Thymus (tissue), 11 donors: Measurements from ENCODE around the gene TCF7L1. TPM values are rescaled to one million over a fixed set of nuclear protein-coding genes. Genes with fewer than 3 reads are reported as not detected.

ENCODE experiments used
- DNase-seq, 9 donors: peaks; one replicate each; pipeline ENCODE4 v3.0.0-alpha.2; 2013; ENCODE audit warnings: low spot score in 9 of 9, low read depth in 6 of 9, missing footprints in 1 of 9
- H3K27ac ChIP-seq, 2 donors: one replicate each; pipeline ENCODE4 v1.5.1; 2013; ENCODE audit warnings: control low read depth in 1 of 2, low read depth in 1 of 2, low read length in 1 of 2, mild to moderate bottlenecking in 1 of 2, moderate library complexity in 1 of 2
- H3K27me3 ChIP-seq, 2 donors: one replicate each; pipeline ENCODE4 v1.5.1; 2013; ENCODE audit warnings: low read length in 1 of 2; ENCODE audit not compliant: control insufficient read depth in 2 of 2, insufficient read depth in 1 of 2
- H3K36me3 ChIP-seq, 2 donors: one replicate each; pipeline ENCODE4 v1.5.1; 2013; ENCODE audit warnings: low read length in 1 of 2, mild to moderate bottlenecking in 1 of 2, moderate library complexity in 1 of 2; ENCODE audit not compliant: control insufficient read depth in 2 of 2, insufficient read depth in 2 of 2
- H3K4me1 ChIP-seq, 2 donors: one replicate each; pipeline ENCODE4 v1.5.1; 2013; ENCODE audit warnings: low read length in 2 of 2; ENCODE audit not compliant: control insufficient read depth in 2 of 2, insufficient read depth in 2 of 2
- H3K4me3 ChIP-seq, 2 donors: one replicate each; pipeline ENCODE4 v1.5.1; 2013; ENCODE audit warnings: low read length in 2 of 2, control low read depth in 1 of 2, mild to moderate bottlenecking in 1 of 2
- H3K9me3 ChIP-seq, 2 donors: one replicate each; pipeline ENCODE4 v1.5.1; 2013; ENCODE audit warnings: low read length in 1 of 2, mild to moderate bottlenecking in 1 of 2; ENCODE audit not compliant: control insufficient read depth in 2 of 2, insufficient read depth in 1 of 2
- WGBS: extraction: QIAGEN DNeasy Blood & Tissue Kit; methylation state at CpG from one replicate; pipeline ENCODE4 v1.1.7; 2013; 5-methylcytosine and 5-hydroxymethylcytosine counted together
- polyA plus RNA-seq: library from polyadenylated mRNA; stranded (reverse); fragments of 200-250 nt; gene quantifications from one replicate; pipeline ENCODE4 v1.2.3, GENCODE V29; 2013
- total RNA-seq: library from RNA; stranded (reverse); fragments of 120-200 nt; gene quantifications from one replicate; pipeline ENCODE4 v1.2.4, GENCODE V29; 2013
- donor health status: healthy.

Gene TCF7L1
- total and polyA plus RNA-seq, 2 donors = 0.90 to 6.6 TPM

GRCh38 chr2:85215081-85215447 is 81.9 kb downstream of the TCF7L1 start:
- H3K27ac ChIP-seq = peak overlapping the region in 1 of 2 donors; percentile 68
- WGBS = 88% methylated on average over 9 of the region's 9 CpGs
- no peak overlapping the region for H3K4me3 ChIP-seq

DNA sequence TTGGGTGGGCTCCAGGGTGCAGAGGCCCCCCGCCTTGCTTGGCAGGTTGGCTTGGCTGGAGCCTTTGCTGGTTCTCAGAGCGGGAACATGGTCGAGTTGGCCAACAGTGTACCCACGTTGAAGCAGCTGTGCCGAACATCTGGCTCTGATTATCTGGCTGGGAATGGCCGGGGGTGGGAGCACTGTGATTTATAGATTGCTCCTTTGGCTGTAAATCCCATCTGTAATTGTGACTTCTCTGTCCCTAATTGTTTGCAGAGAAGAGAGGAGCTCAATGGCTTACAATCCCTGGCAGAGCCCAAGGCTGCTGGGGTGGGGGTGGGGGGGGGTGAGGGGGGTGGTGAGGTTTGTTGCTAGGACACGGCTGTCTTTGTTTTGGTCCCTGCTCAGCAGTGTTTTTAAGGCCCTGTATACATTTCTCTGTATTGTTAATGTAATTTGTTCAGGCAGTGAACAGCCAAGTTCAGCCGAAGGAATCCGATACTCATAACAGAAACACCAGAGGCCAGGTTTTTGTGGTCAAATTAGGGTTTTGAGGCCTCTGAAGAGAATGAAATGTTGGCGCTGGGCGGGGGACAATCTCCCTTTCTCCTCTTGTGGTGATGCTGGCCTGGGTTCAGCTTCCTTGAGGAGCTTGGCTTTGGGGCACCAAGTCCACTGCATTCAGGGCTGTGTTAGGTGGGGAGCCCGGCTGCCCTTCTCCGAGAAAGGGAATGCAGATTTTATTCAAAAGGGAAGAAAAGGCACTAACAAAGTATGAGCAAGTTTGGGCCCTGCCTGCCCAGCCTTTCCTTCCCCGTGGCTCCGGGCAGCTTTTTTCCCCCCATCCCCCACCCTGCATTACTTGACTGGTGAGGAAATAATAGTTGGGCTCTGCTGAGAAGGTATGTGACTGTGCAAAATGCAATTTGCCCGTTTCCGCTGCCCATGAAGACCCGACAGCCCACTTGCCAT is 82.5 kb downstream of the TCF7L1 start:
- Histone ChIP-seq H3K36me3 (no peaks in the 10 kb centered on the region), H3K9me3 (no peaks in the 10 kb centered on the region), H3K27me3 (peaks cover 0 to 14% of the 10 kb centered on the region in 2 donors), H3K27ac (peak overlapping the region; percentile 61 to 76), H3K4me3 (no peak overlapping the region), H3K4me1 (peaks cover 0 to 11% of the 10 kb centered on the region in 2 donors)
- 74% methylated on average over 18 of the region's 18 CpGs for WGBS
- DNase-seq = peak in 1 of 9 donors; percentile 9

More at GRCh38 chr2:85215081-85215447, 81.9 kb downstream of the TCF7L1 start:
- Histone ChIP-seq H3K4me1 (peaks cover 0 to 11% of the 10 kb centered on the region in 2 donors), H3K36me3 (no peaks in the 10 kb centered on the region), H3K9me3 (no peaks in the 10 kb centered on the region), H3K27me3 (peaks cover 0 to 14% of the 10 kb centered on the region in 2 donors)
- DNase-seq = no peak

GRCh38 chr2:85216927-85217326 is 83.7 kb downstream of the TCF7L1 start:
- Histone ChIP-seq H3K27ac (peak overlapping the region in 1 of 2 donors; percentile 76), H3K27me3 (peaks cover 0 to 14% of the 10 kb centered on the region in 2 donors), H3K9me3 (no peaks in the 10 kb centered on the region), H3K4me1 (peaks cover 0 to 11% of the 10 kb centered on the region in 2 donors), H3K36me3 (no peaks in the 10 kb centered on the region), H3K4me3 (no peak overlapping the region)
- WGBS = 84% methylated on average over 4 of the region's 4 CpGs
- DNase-seq = peak in 1 of 9 donors; percentile 18

GRCh38 chr2:85221067-85221691 is 88.0 kb downstream of the TCF7L1 start:
- no peak for DNase-seq
- H3K4me3 ChIP-seq = no peak overlapping the region
- H3K9me3 ChIP-seq = no peaks in the 10 kb centered on the region
- H3K36me3 ChIP-seq = no peaks in the 10 kb centered on the region
- peaks cover 0 to under 1% of the 10 kb centered on the region in 2 donors for H3K27me3 ChIP-seq
- peaks cover 0 to 4% of the 10 kb centered on the region in 2 donors for H3K4me1 ChIP-seq
- peak overlapping the region in 1 of 2 donors; percentile 9 for H3K27ac ChIP-seq
- WGBS = 96% methylated on average over 8 of the region's 8 CpGs

DNA sequence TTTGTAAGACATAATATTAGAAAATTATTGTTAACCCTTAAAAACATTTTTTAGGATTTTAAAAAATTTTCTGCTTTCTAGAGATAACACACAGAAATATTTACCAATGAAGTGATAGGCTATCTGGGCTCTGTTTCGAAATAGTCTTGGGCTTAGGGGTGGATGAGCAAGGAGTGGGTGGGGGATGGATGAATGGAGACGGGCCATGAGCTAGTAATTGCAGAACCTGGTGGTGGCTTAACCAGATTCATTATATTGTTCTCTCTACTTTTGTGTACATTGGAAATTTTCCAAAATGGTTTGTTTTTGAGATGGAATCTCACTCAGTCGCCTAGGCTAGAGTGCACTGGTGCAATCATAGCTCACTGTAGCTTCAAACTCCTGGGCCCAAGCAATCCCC is 89.6 kb downstream of the TCF7L1 start:
- no peaks in the 10 kb centered on the region for H3K9me3 ChIP-seq
- 89% methylated on average over 3 of the region's 3 CpGs for WGBS
- no peak overlapping the region for H3K4me3 ChIP-seq

GRCh38 chr2:85226783-85227182 is 93.6 kb downstream of the TCF7L1 start:
- Histone ChIP-seq H3K27me3 (no peaks in the 10 kb centered on the region), H3K4me3 (no peak overlapping the region), H3K36me3 (no peaks in the 10 kb centered on the region), H3K4me1 (no peaks in the 10 kb centered on the region), H3K27ac (no peak overlapping the region), H3K9me3 (no peaks in the 10 kb centered on the region)
- DNase-seq = no peak
- 96% methylated on average over 8 of the region's 8 CpGs for WGBS

More for the DNA sequence above, 89.6 kb downstream of the TCF7L1 start:
- Histone ChIP-seq H3K36me3 (no peaks in the 10 kb centered on the region), H3K4me1 (no peaks in the 10 kb centered on the region), H3K27ac (no peak overlapping the region), H3K27me3 (no peaks in the 10 kb centered on the region)
- DNase-seq = no peak

DNA sequence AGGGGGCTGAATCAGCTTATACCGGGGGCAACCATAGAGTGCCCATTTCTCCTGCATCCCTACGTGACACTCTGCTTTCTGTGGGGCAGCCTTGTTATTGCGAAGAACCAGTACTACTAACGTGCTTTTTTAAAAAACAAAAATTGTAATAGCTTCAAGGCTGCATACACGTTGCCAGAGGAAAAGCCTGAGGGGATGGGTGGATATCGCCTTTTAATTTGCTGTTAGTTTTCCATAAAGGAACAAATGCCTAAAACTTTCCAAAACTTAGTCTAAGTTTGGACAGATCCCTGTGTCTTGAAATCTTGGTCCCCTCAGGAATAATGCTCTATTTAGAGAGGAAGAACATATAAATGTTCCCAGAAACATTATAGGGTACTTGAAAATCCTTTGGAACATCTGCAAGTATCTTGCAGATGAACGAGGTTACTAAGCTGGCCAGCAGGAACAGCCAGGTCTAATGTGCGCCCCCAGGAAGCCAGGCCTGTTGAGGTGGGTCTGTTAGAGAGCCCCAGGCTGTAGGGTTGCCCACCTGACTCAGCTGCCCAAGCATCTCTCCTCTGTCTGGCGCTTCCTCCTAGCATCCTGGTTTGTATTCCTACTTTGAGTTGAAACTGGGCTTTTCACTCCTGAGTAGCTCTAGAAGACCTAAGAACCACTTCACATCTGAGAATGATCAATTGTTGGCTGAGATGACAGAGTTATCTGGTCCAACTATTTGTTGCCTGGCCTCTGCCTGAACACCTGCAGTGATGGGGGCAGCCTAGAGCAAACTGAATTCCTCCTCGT is 97.7 kb downstream of the TCF7L1 start:
- whole genome bisulfite sequencing = 85% methylated on average over 10 of the region's 10 CpGs
- H3K9me3 ChIP-seq = no peaks in the 10 kb centered on the region
- H3K36me3 ChIP-seq = no peaks in the 10 kb centered on the region
- H3K27ac ChIP-seq = no peak overlapping the region
- H3K4me1 ChIP-seq = no peaks in the 10 kb centered on the region
- no peaks in the 10 kb centered on the region for H3K27me3 ChIP-seq
- DNase-seq = no peak
- H3K4me3 ChIP-seq = no peak overlapping the region

GRCh38 chr2:85231468-85231805 is 98.2 kb downstream of the TCF7L1 start:
- H3K36me3 ChIP-seq = no peaks in the 10 kb centered on the region
- H3K4me3 ChIP-seq = no peak overlapping the region
- H3K4me1 ChIP-seq = no peaks in the 10 kb centered on the region
- H3K9me3 ChIP-seq = no peaks in the 10 kb centered on the region
- no peaks in the 10 kb centered on the region for H3K27me3 ChIP-seq
- no peak for DNase-seq
- H3K27ac ChIP-seq = no peak overlapping the region
- WGBS = 78% methylated on average over 6 of the region's 6 CpGs
